T-helper 1 cell treated with Interleukin-12 subunit alpha and Interleukin-12 subunit beta and Interleukin-4 antibody, amounts not matched to agents 30 μg/mL and 1 μg/mL, for 36 hours (primary cell): ENCODE results near the gene DNAJB6.

ENCODE experiments used
- H3K27ac Mint-ChIP-seq: one replicate; pipeline ENCODE4 v1.8.0; 2021; ENCODE audit warnings: mild to moderate bottlenecking, mixed read lengths
- H3K27me3 Mint-ChIP-seq: one replicate; pipeline ENCODE4 v1.8.0; 2021; ENCODE audit warnings: low read depth, mixed read lengths
- H3K36me3 Mint-ChIP-seq: one replicate; pipeline ENCODE4 v1.8.0; 2021; ENCODE audit warnings: low read depth, mixed read lengths
- H3K4me1 Mint-ChIP-seq: one replicate; pipeline ENCODE4 v1.8.0; 2021; ENCODE audit warnings: low read depth, mixed read lengths
- H3K4me3 Mint-ChIP-seq: one replicate; pipeline ENCODE4 v1.8.0; 2021; ENCODE audit warnings: mild to moderate bottlenecking, moderate library complexity, mixed read lengths
- H3K9me3 Mint-ChIP-seq: one replicate; pipeline ENCODE4 v1.8.0; 2021; ENCODE audit warnings: mixed read lengths

Gene DNAJB6

GRCh38 chr7:157411580-157411979 lies 74.8 kb downstream of the DNAJB6 start:
- no peaks in the 10 kb centered on the region for H3K9me3 Mint-ChIP-seq
- no peaks in the 10 kb centered on the region for H3K27me3 Mint-ChIP-seq
- peaks cover 6% of the 10 kb centered on the region for H3K36me3 Mint-ChIP-seq
- H3K4me1 Mint-ChIP-seq: peaks cover 2% of the 10 kb centered on the region
- H3K27ac Mint-ChIP-seq: peak overlapping the region; percentile 51
- no peak overlapping the region for H3K4me3 Mint-ChIP-seq

- Mint-ChIP-seq H3K4me3 (no peak overlapping the region), H3K27ac (peak overlapping the region; percentile 51), H3K27me3 (no peaks in the 10 kb centered on the region), H3K36me3 (peaks cover 8% of the 10 kb centered on the region), H3K4me1 (peaks cover 2% of the 10 kb centered on the region), H3K9me3 (no peaks in the 10 kb centered on the region)
These were observed 75.2 kb downstream of the DNAJB6 start for GRCh38 chr7:157412021-157412443.

GRCh38 chr7:157412491-157413180 lies 75.8 kb downstream of the DNAJB6 start:
- no peaks in the 10 kb centered on the region for H3K27me3 Mint-ChIP-seq
- no peak overlapping the region for H3K27ac Mint-ChIP-seq
- no peaks in the 10 kb centered on the region for H3K9me3 Mint-ChIP-seq
- no peak overlapping the region for H3K4me3 Mint-ChIP-seq
- peaks cover 2% of the 10 kb centered on the region for H3K4me1 Mint-ChIP-seq
- peaks cover 9% of the 10 kb centered on the region for H3K36me3 Mint-ChIP-seq

- Mint-ChIP-seq H3K36me3 (peaks cover 9% of the 10 kb centered on the region), H3K27me3 (no peaks in the 10 kb centered on the region), H3K4me3 (no peak overlapping the region), H3K4me1 (peaks cover 2% of the 10 kb centered on the region), H3K27ac (no peak overlapping the region), H3K9me3 (no peaks in the 10 kb centered on the region)
These were observed 77.3 kb downstream of the DNAJB6 start for GRCh38 chr7:157413881-157414701.

GRCh38 chr7:157414702-157415096 lies 77.9 kb downstream of the DNAJB6 start:
- Mint-ChIP-seq H3K27me3 (no peaks in the 10 kb centered on the region), H3K4me3 (no peak overlapping the region), H3K27ac (no peak overlapping the region), H3K9me3 (no peaks in the 10 kb centered on the region), H3K4me1 (peaks cover 2% of the 10 kb centered on the region), H3K36me3 (peaks cover 9% of the 10 kb centered on the region)

- Mint-ChIP-seq H3K27ac (no peak overlapping the region), H3K9me3 (no peaks in the 10 kb centered on the region), H3K4me3 (no peak overlapping the region), H3K4me1 (peaks cover 2% of the 10 kb centered on the region), H3K36me3 (peaks cover 9% of the 10 kb centered on the region), H3K27me3 (no peaks in the 10 kb centered on the region)
These were observed 78.7 kb downstream of the DNAJB6 start for GRCh38 chr7:157415486-157415885.

GRCh38 chr7:157416011-157416410 lies 79.2 kb downstream of the DNAJB6 start:
- Mint-ChIP-seq H3K27me3 (no peaks in the 10 kb centered on the region), H3K9me3 (no peaks in the 10 kb centered on the region), H3K4me1 (peaks cover 2% of the 10 kb centered on the region), H3K4me3 (no peak overlapping the region), H3K27ac (no peak overlapping the region), H3K36me3 (peaks cover 9% of the 10 kb centered on the region)

GRCh38 chr7:157418204-157419034 lies 81.6 kb downstream of the DNAJB6 start:
- no peaks in the 10 kb centered on the region for H3K27me3 Mint-ChIP-seq
- no peak overlapping the region for H3K27ac Mint-ChIP-seq
- H3K36me3 Mint-ChIP-seq: peaks cover 9% of the 10 kb centered on the region
- H3K4me3 Mint-ChIP-seq: no peak overlapping the region
- H3K4me1 Mint-ChIP-seq: no peaks in the 10 kb centered on the region
- H3K9me3 Mint-ChIP-seq: no peaks in the 10 kb centered on the region

- no peaks in the 10 kb centered on the region for H3K27me3 Mint-ChIP-seq
- H3K27ac Mint-ChIP-seq: no peak overlapping the region
- no peaks in the 10 kb centered on the region for H3K4me1 Mint-ChIP-seq
- peaks cover 9% of the 10 kb centered on the region for H3K36me3 Mint-ChIP-seq
- H3K4me3 Mint-ChIP-seq: no peak overlapping the region
- no peaks in the 10 kb centered on the region for H3K9me3 Mint-ChIP-seq
These were observed 82.2 kb downstream of the DNAJB6 start for GRCh38 chr7:157419035-157419293.

GRCh38 chr7:157422279-157422678 lies 85.5 kb downstream of the DNAJB6 start:
- Mint-ChIP-seq H3K4me1 (no peaks in the 10 kb centered on the region), H3K36me3 (no peaks in the 10 kb centered on the region), H3K9me3 (no peaks in the 10 kb centered on the region), H3K27me3 (no peaks in the 10 kb centered on the region), H3K4me3 (no peak overlapping the region), H3K27ac (no peak overlapping the region)

GRCh38 chr7:157423348-157423747 lies 86.5 kb downstream of the DNAJB6 start:
- Mint-ChIP-seq H3K4me3 (no peak overlapping the region), H3K27me3 (no peaks in the 10 kb centered on the region), H3K9me3 (no peaks in the 10 kb centered on the region), H3K27ac (no peak overlapping the region), H3K4me1 (no peaks in the 10 kb centered on the region), H3K36me3 (no peaks in the 10 kb centered on the region)

- H3K36me3 Mint-ChIP-seq: no peaks in the 10 kb centered on the region
- H3K27ac Mint-ChIP-seq: no peak overlapping the region
- no peaks in the 10 kb centered on the region for H3K9me3 Mint-ChIP-seq
- H3K27me3 Mint-ChIP-seq: no peaks in the 10 kb centered on the region
- no peak overlapping the region for H3K4me3 Mint-ChIP-seq
- no peaks in the 10 kb centered on the region for H3K4me1 Mint-ChIP-seq
These were observed 87.2 kb downstream of the DNAJB6 start for GRCh38 chr7:157423886-157424565.

GRCh38 chr7:157425137-157425731 lies 88.4 kb downstream of the DNAJB6 start:
- Mint-ChIP-seq H3K27ac (no peak overlapping the region), H3K36me3 (no peaks in the 10 kb centered on the region)

GRCh38 chr7:157425761-157426160 lies 89.0 kb downstream of the DNAJB6 start:
- H3K4me1 Mint-ChIP-seq: no peaks in the 10 kb centered on the region
- H3K4me3 Mint-ChIP-seq: no peak overlapping the region

More at GRCh38 chr7:157425137-157425731, 88.4 kb downstream of the DNAJB6 start:
- no peaks in the 10 kb centered on the region for H3K27me3 Mint-ChIP-seq
- H3K4me1 Mint-ChIP-seq: no peaks in the 10 kb centered on the region
- no peaks in the 10 kb centered on the region for H3K9me3 Mint-ChIP-seq
- no peak overlapping the region for H3K4me3 Mint-ChIP-seq

More at GRCh38 chr7:157425761-157426160, 89.0 kb downstream of the DNAJB6 start:
- H3K27me3 Mint-ChIP-seq: no peaks in the 10 kb centered on the region
- H3K9me3 Mint-ChIP-seq: no peaks in the 10 kb centered on the region
- H3K27ac Mint-ChIP-seq: no peak overlapping the region
- H3K36me3 Mint-ChIP-seq: no peaks in the 10 kb centered on the region
